Neural cell (in vitro differentiated cells): ENCODE measurements around the gene SYT15. TPM values are rescaled to one million over a fixed set of nuclear protein-coding genes. Genes with fewer than 3 reads are reported as not detected.

ENCODE experiments used
- H2AFZ ChIP-seq: fragments of 200-600, 300-800 bp; sonication (generic), shearing (Covaris generic); 2 replicates; pipeline ENCODE4 v1.6.0; 2014; ENCODE audit warnings: low read depth, mild to moderate bottlenecking, antibody characterized with exemption, low read length, moderate library complexity
- H3F3A ChIP-seq: fragments of 200-600 bp; shearing (Covaris generic); 2 replicates; pipeline ENCODE4 v1.6.1; 2016; ENCODE audit warnings: mild to moderate bottlenecking, moderate library complexity, mixed read lengths, antibody characterized with exemption, low read length; ENCODE audit not compliant: insufficient read depth, poor library complexity, severe bottlenecking
- H3K27ac ChIP-seq: fragments of 200-600, 300-800 bp; sonication (generic), shearing (Covaris generic); 2 replicates; pipeline ENCODE4 v1.5.1; 2014; ENCODE audit warnings: mild to moderate bottlenecking, low read length, moderate library complexity
- H3K27me3 ChIP-seq: fragments of 300-800, 200-600 bp; sonication (generic), shearing (Covaris generic); 2 replicates; pipeline ENCODE4 v1.6.0; 2014; ENCODE audit warnings: mild to moderate bottlenecking, low read depth, low read length, moderate library complexity; ENCODE audit not compliant: insufficient read depth
- H3K36me3 ChIP-seq: fragments of 300-800, 200-600 bp; sonication (generic), shearing (Covaris generic); 2 replicates; pipeline ENCODE4 v1.5.1; 2014; ENCODE audit warnings: mild to moderate bottlenecking, antibody characterized with exemption, low read length, moderate library complexity; ENCODE audit not compliant: insufficient read depth
- H3K4me2 ChIP-seq: fragments of 300-800, 200-600 bp; sonication (generic), shearing (Covaris generic); 2 replicates; pipeline ENCODE4 v1.6.0; 2014; ENCODE audit warnings: mild to moderate bottlenecking, low read length
- H3K4me3 ChIP-seq: fragments of 300-800, 200-600 bp; sonication (generic), shearing (Covaris generic); 2 replicates; pipeline ENCODE4 v1.5.1; 2014; ENCODE audit warnings: mild to moderate bottlenecking, low read length, moderate library complexity
- H3K79me2 ChIP-seq: fragments of 200-600 bp; shearing (Covaris generic); replicated peaks from 2 replicates; pipeline ENCODE4 v1.6.0; 2014; ENCODE audit warnings: mild to moderate bottlenecking, low read length, moderate library complexity; ENCODE audit not compliant: insufficient read depth
- H3K9ac ChIP-seq: fragments of 300-800, 200-600 bp; sonication (generic), shearing (Covaris generic); 2 replicates; pipeline ENCODE4 v1.6.1; 2016; ENCODE audit warnings: mild to moderate bottlenecking, low read length, mixed read lengths
- H3K9me2 ChIP-seq: fragments of 200-600 bp; shearing (Covaris generic); 2 replicates; pipeline ENCODE4 v1.6.1; 2016; ENCODE audit warnings: mild to moderate bottlenecking, low read length, mixed read lengths; ENCODE audit not compliant: insufficient read depth
- H3K9me3 ChIP-seq: fragments of 200-600, 300-800 bp; sonication (generic), shearing (Covaris generic); 2 replicates; pipeline ENCODE4 v1.6.1; 2016; ENCODE audit warnings: mild to moderate bottlenecking, mixed run types, low read length, moderate library complexity, mixed read lengths
- H4K20me1 ChIP-seq: fragments of 200-600 bp; shearing (Covaris generic); 2 replicates; pipeline ENCODE4 v1.6.1; 2016; ENCODE audit warnings: mild to moderate bottlenecking, mixed run types; ENCODE audit not compliant: insufficient read depth
- EP300 ChIP-seq: fragments of 450-650 bp; conservative IDR thresholded peaks from 2 replicates; pipeline ENCODE4 v1.6.1; 2014; ENCODE audit warnings: antibody characterized with exemption, mild to moderate bottlenecking, moderate library complexity; ENCODE audit not compliant: poor library complexity, severe bottlenecking
- EZH2 ChIP-seq: fragments of 200-600, 300-800 bp; shearing (Covaris generic), sonication (generic); IDR thresholded peaks from 2 replicates; pipeline ENCODE4 v1.6.1; 2014; ENCODE audit warnings: antibody characterized with exemption, low read length, borderline replicate concordance, mild to moderate bottlenecking; ENCODE audit not compliant: insufficient read depth, poor library complexity, severe bottlenecking
- MXI1 ChIP-seq: fragments of 450-650 bp; conservative IDR thresholded peaks from 2 replicates; pipeline ENCODE4 v1.6.1; 2014; ENCODE audit warnings: antibody characterized with exemption, mild to moderate bottlenecking; ENCODE audit not compliant: poor library complexity, severe bottlenecking
- POLR2AphosphoS5 ChIP-seq: IDR thresholded peaks from 2 replicates; pipeline ENCODE4 v1.6.1; 2012
- RAD21 ChIP-seq: fragments of 450-650 bp; conservative IDR thresholded peaks from 2 replicates; pipeline ENCODE4 v1.6.1; 2014; ENCODE audit warnings: antibody characterized with exemption, mild to moderate bottlenecking, moderate library complexity
- SMC3 ChIP-seq: fragments of 450-650 bp; conservative IDR thresholded peaks from 2 replicates; pipeline ENCODE4 v1.6.1; 2014; ENCODE audit warnings: antibody characterized with exemption, mild to moderate bottlenecking, moderate library complexity; ENCODE audit not compliant: poor library complexity
- TAF1 ChIP-seq: IDR thresholded peaks from 2 replicates; pipeline ENCODE4 v1.6.1; 2012; ENCODE audit warnings: low read depth
- polyA plus RNA-seq: library from polyadenylated mRNA; depleted of rRNA; stranded (reverse); fragments of >200 nt; gene quantifications from 2 replicates; pipeline ENCODE4 v1.2.3, GENCODE V29; 2014
- TF ChIP-seq, protein P1 (sequence below): IDR thresholded peaks from 2 replicates; pipeline ENCODE4 v1.6.1; 2012; ENCODE audit warnings: borderline replicate concordance
- TF ChIP-seq, protein P2 (sequence below): fragments of 450-650 bp; IDR thresholded peaks from 2 replicates; pipeline ENCODE4 v1.5.1; 2014; ENCODE audit warnings: antibody characterized with exemption, mild to moderate bottlenecking, moderate library complexity; ENCODE audit not compliant: poor library complexity, severe bottlenecking

The SYT15 gene
- polyA plus RNA-seq, 1 donor from 2014 or later = not detected

DNA sequence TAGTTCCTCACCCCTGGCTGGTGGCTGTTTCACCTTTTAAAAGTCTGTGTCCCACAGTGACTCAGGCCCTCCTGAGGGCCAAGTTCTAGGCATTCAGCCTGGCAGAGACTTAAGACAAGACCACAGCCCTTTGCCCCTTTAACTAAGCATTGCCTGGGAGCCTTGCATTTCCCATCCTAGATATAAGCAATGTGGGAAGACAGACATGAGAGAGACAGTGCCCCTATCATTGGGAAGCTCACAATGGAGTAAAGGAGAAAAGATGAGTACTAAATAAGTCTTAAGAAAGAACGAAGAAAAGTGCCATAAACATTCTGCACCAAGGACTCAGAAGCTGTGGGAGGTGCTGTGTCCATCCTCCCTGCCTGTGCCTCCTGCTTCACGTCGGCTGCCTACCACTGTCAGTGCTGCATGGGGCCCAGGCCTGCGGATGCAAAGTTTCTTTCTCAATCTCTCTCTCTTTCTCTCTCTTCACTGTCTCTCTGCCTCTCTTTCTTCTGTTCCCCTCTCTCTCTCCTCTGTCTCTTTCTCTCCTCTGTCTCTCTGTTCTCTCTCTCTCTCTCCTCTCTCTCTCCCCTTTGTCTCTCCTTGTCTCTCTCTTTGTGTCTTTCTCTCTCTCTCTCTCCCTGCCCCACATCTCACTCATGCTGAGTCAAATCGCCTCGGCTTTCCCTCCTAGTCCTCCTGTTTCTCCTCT is 44.0 kb upstream of the SYT15 start:
- no peaks in the 10 kb centered on the region for H3K9me2 ChIP-seq
- no peak overlapping the region for H3K27ac ChIP-seq
- H3K27me3 ChIP-seq = no peaks in the 10 kb centered on the region
- no peaks in the 10 kb centered on the region for H3F3A ChIP-seq
- H3K9me3 ChIP-seq = no peaks in the 10 kb centered on the region
- H4K20me1 ChIP-seq = no peaks in the 10 kb centered on the region
- no peak overlapping the region for H3K4me2 ChIP-seq
- no peaks in the 10 kb centered on the region for H3K79me2 ChIP-seq
- no peak overlapping the region for H2AFZ ChIP-seq
- no peak for TF ChIP-seq TAF1
- no peak for TF ChIP-seq EP300
- no peak for TF ChIP-seq EZH2
- TF ChIP-seq POLR2AphosphoS5 = no peak
- TF ChIP-seq RAD21 = no peak
- no peak for TF ChIP-seq SMC3
- TF ChIP-seq, protein P1, sequence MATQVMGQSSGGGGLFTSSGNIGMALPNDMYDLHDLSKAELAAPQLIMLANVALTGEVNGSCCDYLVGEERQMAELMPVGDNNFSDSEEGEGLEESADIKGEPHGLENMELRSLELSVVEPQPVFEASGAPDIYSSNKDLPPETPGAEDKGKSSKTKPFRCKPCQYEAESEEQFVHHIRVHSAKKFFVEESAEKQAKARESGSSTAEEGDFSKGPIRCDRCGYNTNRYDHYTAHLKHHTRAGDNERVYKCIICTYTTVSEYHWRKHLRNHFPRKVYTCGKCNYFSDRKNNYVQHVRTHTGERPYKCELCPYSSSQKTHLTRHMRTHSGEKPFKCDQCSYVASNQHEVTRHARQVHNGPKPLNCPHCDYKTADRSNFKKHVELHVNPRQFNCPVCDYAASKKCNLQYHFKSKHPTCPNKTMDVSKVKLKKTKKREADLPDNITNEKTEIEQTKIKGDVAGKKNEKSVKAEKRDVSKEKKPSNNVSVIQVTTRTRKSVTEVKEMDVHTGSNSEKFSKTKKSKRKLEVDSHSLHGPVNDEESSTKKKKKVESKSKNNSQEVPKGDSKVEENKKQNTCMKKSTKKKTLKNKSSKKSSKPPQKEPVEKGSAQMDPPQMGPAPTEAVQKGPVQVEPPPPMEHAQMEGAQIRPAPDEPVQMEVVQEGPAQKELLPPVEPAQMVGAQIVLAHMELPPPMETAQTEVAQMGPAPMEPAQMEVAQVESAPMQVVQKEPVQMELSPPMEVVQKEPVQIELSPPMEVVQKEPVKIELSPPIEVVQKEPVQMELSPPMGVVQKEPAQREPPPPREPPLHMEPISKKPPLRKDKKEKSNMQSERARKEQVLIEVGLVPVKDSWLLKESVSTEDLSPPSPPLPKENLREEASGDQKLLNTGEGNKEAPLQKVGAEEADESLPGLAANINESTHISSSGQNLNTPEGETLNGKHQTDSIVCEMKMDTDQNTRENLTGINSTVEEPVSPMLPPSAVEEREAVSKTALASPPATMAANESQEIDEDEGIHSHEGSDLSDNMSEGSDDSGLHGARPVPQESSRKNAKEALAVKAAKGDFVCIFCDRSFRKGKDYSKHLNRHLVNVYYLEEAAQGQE = no peak
- TF ChIP-seq, protein P2, sequence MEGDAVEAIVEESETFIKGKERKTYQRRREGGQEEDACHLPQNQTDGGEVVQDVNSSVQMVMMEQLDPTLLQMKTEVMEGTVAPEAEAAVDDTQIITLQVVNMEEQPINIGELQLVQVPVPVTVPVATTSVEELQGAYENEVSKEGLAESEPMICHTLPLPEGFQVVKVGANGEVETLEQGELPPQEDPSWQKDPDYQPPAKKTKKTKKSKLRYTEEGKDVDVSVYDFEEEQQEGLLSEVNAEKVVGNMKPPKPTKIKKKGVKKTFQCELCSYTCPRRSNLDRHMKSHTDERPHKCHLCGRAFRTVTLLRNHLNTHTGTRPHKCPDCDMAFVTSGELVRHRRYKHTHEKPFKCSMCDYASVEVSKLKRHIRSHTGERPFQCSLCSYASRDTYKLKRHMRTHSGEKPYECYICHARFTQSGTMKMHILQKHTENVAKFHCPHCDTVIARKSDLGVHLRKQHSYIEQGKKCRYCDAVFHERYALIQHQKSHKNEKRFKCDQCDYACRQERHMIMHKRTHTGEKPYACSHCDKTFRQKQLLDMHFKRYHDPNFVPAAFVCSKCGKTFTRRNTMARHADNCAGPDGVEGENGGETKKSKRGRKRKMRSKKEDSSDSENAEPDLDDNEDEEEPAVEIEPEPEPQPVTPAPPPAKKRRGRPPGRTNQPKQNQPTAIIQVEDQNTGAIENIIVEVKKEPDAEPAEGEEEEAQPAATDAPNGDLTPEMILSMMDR = no peak
- no peak for TF ChIP-seq MXI1
- no peak overlapping the region for H3K9ac ChIP-seq
- no peak overlapping the region for H3K4me3 ChIP-seq
- no peaks in the 10 kb centered on the region for H3K36me3 ChIP-seq

DNA sequence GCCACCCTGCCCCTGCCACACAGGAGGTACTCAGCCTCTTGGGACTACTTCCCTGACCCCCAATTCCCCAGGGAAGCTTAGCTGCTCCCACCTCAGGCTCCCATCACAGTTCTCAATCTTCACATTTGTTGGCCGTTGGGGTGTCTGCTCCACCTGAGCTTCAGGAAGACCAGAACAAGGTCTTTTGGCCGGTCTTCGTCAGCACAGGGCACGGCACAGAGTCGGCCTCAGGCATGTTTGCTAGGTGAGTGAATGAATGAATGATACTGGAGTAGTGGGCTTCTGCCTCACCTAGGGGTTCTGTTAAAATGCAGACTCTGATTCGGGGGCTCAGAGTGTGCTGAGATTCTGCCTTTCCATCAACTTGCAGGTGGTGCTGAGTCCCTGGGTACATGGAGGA is 42.8 kb upstream of the SYT15 start:
- no peaks in the 10 kb centered on the region for H3F3A ChIP-seq
- no peak overlapping the region for H3K4me2 ChIP-seq
- TF ChIP-seq, protein P2 = no peak
- TF ChIP-seq, protein P1 = no peak
- H4K20me1 ChIP-seq = no peaks in the 10 kb centered on the region
- no peaks in the 10 kb centered on the region for H3K36me3 ChIP-seq
- H3K9me3 ChIP-seq = no peaks in the 10 kb centered on the region
- H3K4me3 ChIP-seq = no peak overlapping the region
- no peaks in the 10 kb centered on the region for H3K79me2 ChIP-seq
- no peak overlapping the region for H2AFZ ChIP-seq
- no peaks in the 10 kb centered on the region for H3K27me3 ChIP-seq
- no peak overlapping the region for H3K9ac ChIP-seq
- no peaks in the 10 kb centered on the region for H3K9me2 ChIP-seq
- no peak overlapping the region for H3K27ac ChIP-seq
